Smooth muscle cell (in vitro differentiated cells): ENCODE results near the gene TGFB2. TPM values are rescaled to one million over a fixed set of nuclear protein-coding genes. Genes with fewer than 3 reads are reported as not detected.

Experiments
- DNase-seq: peaks from one replicate; lab custom pipeline; 2025; ENCODE audit not compliant: unreplicated experiment; lab: John Stamatoyannopoulos, UW
- H2AFZ ChIP-seq: fragments of 200-600 bp; sonication (generic); 2 replicates; pipeline ENCODE4 v1.6.0; 2016; ENCODE audit warnings: antibody characterized with exemption, low read depth, mild to moderate bottlenecking
- H3F3A ChIP-seq: fragments of 200-600 bp; sonication (generic); 2 replicates; pipeline ENCODE4 v1.6.0; 2017; ENCODE audit warnings: antibody characterized with exemption, low read depth
- H3K27ac ChIP-seq: fragments of 200-600 bp; sonication (generic); 2 replicates; pipeline ENCODE4 v1.5.1; 2016; ENCODE audit warnings: low read depth, mild to moderate bottlenecking
- H3K27me3 ChIP-seq: fragments of 200-600 bp; sonication (generic); 2 replicates; pipeline ENCODE4 v1.6.1; 2016; ENCODE audit warnings: low read depth, mild to moderate bottlenecking
- H3K36me3 ChIP-seq: fragments of 200-600 bp; sonication (generic); 2 replicates; pipeline ENCODE4 v1.5.1; 2016; ENCODE audit warnings: low read depth
- H3K4me1 ChIP-seq: fragments of 200-600 bp; sonication (generic); 2 replicates; pipeline ENCODE4 v1.5.1; 2016; ENCODE audit warnings: low read depth
- H3K4me2 ChIP-seq: fragments of 200-600 bp; sonication (generic); 2 replicates; pipeline ENCODE4 v1.6.0; 2016; ENCODE audit warnings: mild to moderate bottlenecking
- H3K4me3 ChIP-seq: fragments of 200-600 bp; sonication (generic); 2 replicates; pipeline ENCODE4 v1.5.1; 2016; ENCODE audit warnings: mild to moderate bottlenecking
- H3K79me2 ChIP-seq: fragments of 200-600 bp; sonication (generic); 2 replicates; pipeline ENCODE4 v1.6.0; 2016; ENCODE audit warnings: low read depth, mild to moderate bottlenecking
- H3K9ac ChIP-seq: fragments of 200-600 bp; sonication (generic); 2 replicates; pipeline ENCODE4 v1.6.0; 2016; ENCODE audit warnings: low read depth
- H3K9me3 ChIP-seq: fragments of 200-600 bp; sonication (generic); replicated peaks from 2 replicates; pipeline ENCODE4 v1.5.1; 2016; ENCODE audit warnings: low read depth
- H4K20me1 ChIP-seq: fragments of 200-600 bp; sonication (generic); 2 replicates; pipeline ENCODE4 v1.6.0; 2016; ENCODE audit warnings: low read depth
- CTCF ChIP-seq: fragments of 200-600 bp; sonication (generic); IDR thresholded peaks from 2 replicates; pipeline ENCODE4 v1.5.1; 2017; ENCODE audit warnings: borderline replicate concordance, mild to moderate bottlenecking, antibody characterized with exemption; ENCODE audit not compliant: insufficient read depth, poor library complexity, severe bottlenecking
- WGBS: methylation state at CpG from one replicate; pipeline ENCODE4 v1.1.7; 2016; ENCODE audit warnings: low lambda C conversion rate; 5-methylcytosine and 5-hydroxymethylcytosine counted together
- polyA plus RNA-seq: library from polyadenylated mRNA; unstranded; fragments of >200 nt; fragmentation: Nextera tagmentation; extraction: Ambion mirVana; gene quantifications from 2 replicates; pipeline ENCODE4 v1.2.1, GENCODE V29; 2016
- total RNA-seq: library from RNA; depleted of rRNA; stranded (reverse); fragments of >200 nt; gene quantifications from 2 replicates; pipeline ENCODE4 v1.2.3, GENCODE V29; 2014

TGFB2 gene
- total and polyA plus RNA-seq, 2 experiments from 2014 or later = 29.1 to 63.3 TPM

- no peak overlapping the region for H2AFZ ChIP-seq
- H3K4me3 ChIP-seq = no peak overlapping the region
- H3F3A ChIP-seq = no peaks in the 10 kb centered on the region
- H4K20me1 ChIP-seq = peaks cover 4% of the 10 kb centered on the region
- H3K9ac ChIP-seq = no peak overlapping the region
- no peaks in the 10 kb centered on the region for H3K36me3 ChIP-seq
- H3K9me3 ChIP-seq = no peaks in the 10 kb centered on the region
- H3K4me2 ChIP-seq = no peak overlapping the region
- H3K79me2 ChIP-seq = peaks cover 12% of the 10 kb centered on the region
- TF ChIP-seq CTCF = no peak
- no peaks in the 10 kb centered on the region for H3K27me3 ChIP-seq
- WGBS = 78% methylated on average over 8 of the region's 8 CpGs
- H3K27ac ChIP-seq = no peak overlapping the region
- no peak for DNase-seq
- H3K4me1 ChIP-seq = no peaks in the 10 kb centered on the region
Observed at GRCh38 chr1:218401998-218402785, 57.1 kb downstream of the TGFB2 start.

- DNase-seq = no peak
- Histone ChIP-seq H3K27ac (no peak overlapping the region), H3K4me3 (no peak overlapping the region), H2AFZ (no peak overlapping the region), H3K36me3 (no peaks in the 10 kb centered on the region), H3K79me2 (peaks cover 12% of the 10 kb centered on the region), H3K9ac (no peak overlapping the region), H4K20me1 (peaks cover 4% of the 10 kb centered on the region), H3F3A (no peaks in the 10 kb centered on the region), H3K4me1 (no peaks in the 10 kb centered on the region), H3K27me3 (no peaks in the 10 kb centered on the region), H3K9me3 (no peaks in the 10 kb centered on the region), H3K4me2 (no peak overlapping the region)
- no peak for TF ChIP-seq CTCF
- 84% methylated on average over 7 of the region's 7 CpGs for WGBS
Observed at GRCh38 chr1:218402786-218403120, 57.6 kb downstream of the TGFB2 start.

GRCh38 chr1:218403300-218403699 is 58.2 kb downstream of the TGFB2 start:
- H3F3A ChIP-seq = no peaks in the 10 kb centered on the region
- H4K20me1 ChIP-seq = peaks cover 4% of the 10 kb centered on the region
- no peak for DNase-seq
- H3K36me3 ChIP-seq = no peaks in the 10 kb centered on the region
- H3K9me3 ChIP-seq = no peaks in the 10 kb centered on the region
- H3K4me3 ChIP-seq = no peak overlapping the region
- H3K4me1 ChIP-seq = no peaks in the 10 kb centered on the region
- TF ChIP-seq CTCF = no peak
- no peak overlapping the region for H3K27ac ChIP-seq
- no peak overlapping the region for H3K9ac ChIP-seq
- no peaks in the 10 kb centered on the region for H3K27me3 ChIP-seq
- 96% methylated on average over 7 of the region's 7 CpGs for WGBS
- no peak overlapping the region for H2AFZ ChIP-seq
- peaks cover 12% of the 10 kb centered on the region for H3K79me2 ChIP-seq
- no peak overlapping the region for H3K4me2 ChIP-seq

- no peak for TF ChIP-seq CTCF
- Histone ChIP-seq H3K4me3 (no peak overlapping the region), H4K20me1 (no peaks in the 10 kb centered on the region), H3K79me2 (no peaks in the 10 kb centered on the region), H3K4me2 (no peak overlapping the region), H3K27ac (no peak overlapping the region), H3F3A (no peaks in the 10 kb centered on the region), H3K9me3 (no peaks in the 10 kb centered on the region), H3K9ac (no peak overlapping the region), H3K36me3 (no peaks in the 10 kb centered on the region), H3K27me3 (no peaks in the 10 kb centered on the region), H2AFZ (no peak overlapping the region), H3K4me1 (no peaks in the 10 kb centered on the region)
- DNase-seq = no peak
- 94% methylated on average over 1 of the region's 1 CpG for WGBS
Observed at GRCh38 chr1:218407630-218408029, 62.5 kb downstream of the TGFB2 start.
